Effector CD4-positive, alpha-beta T cell (primary cell): ENCODE results near the gene GNAI2.
"Not testable (repeated sequence)": the region's sequence is repeated elsewhere in the genome, so short reads cannot be mapped to it uniquely, and the experiment has no call there.

Experiments used
- DNase-seq: peaks from one replicate; pipeline ENCODE4 v3.0.0-alpha.2; 2020

GNAI2 gene

GRCh38 chr3:50227390-50228183 is 8.4 kb upstream of the GNAI2 start:
- DNase-seq, result peak; percentile 88

GRCh38 chr3:50228184-50228763 is 7.7 kb upstream of the GNAI2 start:
- DNase-seq, result not testable (repeated sequence)

DNA sequence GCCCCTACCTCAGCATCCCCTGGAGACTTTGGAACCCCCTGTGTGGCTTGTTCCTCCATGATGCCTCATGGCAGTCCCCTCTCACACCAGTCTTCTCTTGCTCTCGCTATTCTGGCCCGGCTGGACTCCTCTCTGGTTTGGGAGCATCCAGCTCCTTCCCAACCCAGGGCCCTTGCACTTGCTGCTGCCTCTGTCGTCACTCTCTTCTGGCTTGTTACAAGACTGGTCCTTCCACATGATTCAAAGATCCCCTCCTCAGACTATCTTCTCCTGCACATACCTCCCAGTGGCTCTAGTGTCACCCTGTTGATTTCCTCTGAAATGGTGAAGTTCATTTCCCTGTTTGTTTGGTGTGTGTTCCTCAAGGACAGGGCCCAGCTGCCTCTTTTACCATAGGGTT is 6.5 kb upstream of the GNAI2 start:
- no peak for DNase-seq

GRCh38 chr3:50230104-50230793 is 5.8 kb upstream of the GNAI2 start:
- DNase-seq, result no peak

GRCh38 chr3:50230794-50231125 is 5.2 kb upstream of the GNAI2 start:
- DNase-seq, result no peak

GRCh38 chr3:50231581-50231980 is 4.4 kb upstream of the GNAI2 start:
- DNase-seq, result no peak

- DNase-seq, result no peak
Measured at GRCh38 chr3:50232303-50232702, 3.7 kb upstream of the GNAI2 start.

- DNase-seq, result no peak
Measured at GRCh38 chr3:50233176-50233575, 2.8 kb upstream of the GNAI2 start.

GRCh38 chr3:50236484-50237132 is 604 bp downstream of the GNAI2 start:
- no peak for DNase-seq

- peak; percentile 16 for DNase-seq
Measured at GRCh38 chr3:50237133-50237651, 1.2 kb downstream of the GNAI2 start.

- DNase-seq, result peak; percentile 80
Measured at GRCh38 chr3:50237754-50238548, 1.9 kb downstream of the GNAI2 start.

GRCh38 chr3:50238549-50239026 is 2.6 kb downstream of the GNAI2 start:
- DNase-seq, result no peak

GRCh38 chr3:50239649-50240048 is 3.6 kb downstream of the GNAI2 start:
- DNase-seq, result no peak

DNA sequence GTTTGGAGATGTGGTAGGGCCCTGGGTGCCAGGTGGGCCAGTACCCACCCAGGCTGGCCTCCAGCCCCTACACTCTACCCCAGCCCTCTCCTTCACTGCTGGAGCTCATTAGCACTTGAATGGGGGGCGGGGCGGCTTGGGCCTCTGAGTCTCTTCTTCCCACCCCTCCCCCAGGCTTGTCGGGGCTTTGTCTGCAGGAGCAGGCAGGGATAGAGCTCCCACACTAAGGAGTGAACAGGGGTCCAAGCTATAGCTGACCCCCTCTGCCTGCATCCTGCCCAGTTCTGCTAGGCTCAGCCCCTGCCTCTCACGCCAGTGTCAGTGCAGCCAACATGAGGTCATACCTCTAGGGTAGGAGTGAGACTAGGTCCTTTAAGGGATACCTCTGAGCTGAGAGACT is 5.2 kb downstream of the GNAI2 start:
- DNase-seq, result no peak

- DNase-seq, result no peak
Measured at GRCh38 chr3:50241713-50242380, 5.8 kb downstream of the GNAI2 start.

GRCh38 chr3:50242381-50242770 is 6.4 kb downstream of the GNAI2 start:
- no peak for DNase-seq

DNA sequence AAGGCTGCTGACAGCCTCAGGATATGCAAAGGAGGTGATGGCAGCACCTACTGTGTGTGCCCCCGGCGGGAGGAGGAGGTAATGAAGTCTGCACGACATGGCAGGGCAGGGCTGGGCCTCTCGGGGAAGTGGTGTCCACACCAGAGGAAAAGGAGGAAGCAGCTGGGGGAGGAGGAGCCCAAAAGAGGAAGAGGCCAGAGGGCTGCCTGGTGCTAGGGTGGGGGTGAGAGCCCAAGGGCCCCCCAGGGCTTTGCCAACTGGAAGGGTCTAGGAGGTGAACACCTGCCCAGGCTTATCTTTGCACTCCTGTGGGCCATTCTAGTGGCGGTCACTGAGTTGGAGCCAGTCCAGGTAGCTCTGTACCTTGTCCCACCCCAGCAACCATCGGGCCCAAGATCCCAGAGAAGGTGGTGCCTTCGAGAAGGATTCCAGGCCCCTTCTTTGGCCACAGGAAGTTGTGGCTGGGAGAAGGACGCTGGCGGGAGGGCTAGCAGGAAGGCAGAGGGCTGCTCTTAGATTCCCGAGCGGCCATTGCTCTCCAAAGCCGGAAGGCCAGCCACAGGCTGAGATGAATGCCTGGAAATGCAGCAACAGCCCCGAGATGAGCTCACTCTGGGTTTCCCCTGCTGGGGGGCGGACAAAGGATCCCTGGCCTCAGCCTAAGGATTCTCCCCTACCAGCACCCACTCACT is 7.0 kb downstream of the GNAI2 start:
- peak; percentile 17 for DNase-seq

GRCh38 chr3:50243543-50243895 is 7.5 kb downstream of the GNAI2 start:
- no peak for DNase-seq

GRCh38 chr3:50244813-50245212 is 8.8 kb downstream of the GNAI2 start:
- not testable (repeated sequence) for DNase-seq

DNA sequence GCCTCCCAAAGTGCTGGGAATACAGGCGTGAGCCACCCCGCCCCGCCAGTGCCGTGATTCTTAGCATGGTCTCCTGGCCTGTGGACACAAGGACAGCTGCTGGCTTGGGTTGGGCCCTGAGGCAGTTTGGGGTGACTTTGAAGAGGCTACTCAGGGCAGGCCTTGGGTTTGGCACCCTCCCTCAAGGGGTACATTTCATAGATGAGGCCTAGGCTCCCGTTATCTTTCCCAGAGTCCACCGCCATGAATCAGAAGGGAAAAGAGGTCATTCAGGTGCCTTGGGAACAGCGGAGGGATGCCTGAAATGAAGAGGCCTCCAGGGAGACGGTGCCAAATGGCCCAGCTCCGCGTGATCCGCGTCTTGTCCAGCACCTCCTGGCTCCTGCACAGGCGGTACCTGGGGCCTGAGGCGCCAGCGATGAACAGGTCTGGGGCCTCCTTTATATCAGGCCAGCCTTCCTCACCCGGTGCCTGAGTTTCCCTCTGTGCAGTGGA is 9.3 kb downstream of the GNAI2 start:
- no peak for DNase-seq
